Globus pallidus (tissue), 1 donor: ENCODE data around the gene UNC13B.
"Not testable (repeated sequence)": the region's sequence is repeated elsewhere in the genome, so short reads cannot be mapped to it uniquely, and the experiment has no call there.

Experiments
- DNase-seq: peaks from one replicate; pipeline ENCODE4 v3.0.0-alpha.2; 2015; ENCODE audit warnings: low spot score

UNC13B gene

DNA sequence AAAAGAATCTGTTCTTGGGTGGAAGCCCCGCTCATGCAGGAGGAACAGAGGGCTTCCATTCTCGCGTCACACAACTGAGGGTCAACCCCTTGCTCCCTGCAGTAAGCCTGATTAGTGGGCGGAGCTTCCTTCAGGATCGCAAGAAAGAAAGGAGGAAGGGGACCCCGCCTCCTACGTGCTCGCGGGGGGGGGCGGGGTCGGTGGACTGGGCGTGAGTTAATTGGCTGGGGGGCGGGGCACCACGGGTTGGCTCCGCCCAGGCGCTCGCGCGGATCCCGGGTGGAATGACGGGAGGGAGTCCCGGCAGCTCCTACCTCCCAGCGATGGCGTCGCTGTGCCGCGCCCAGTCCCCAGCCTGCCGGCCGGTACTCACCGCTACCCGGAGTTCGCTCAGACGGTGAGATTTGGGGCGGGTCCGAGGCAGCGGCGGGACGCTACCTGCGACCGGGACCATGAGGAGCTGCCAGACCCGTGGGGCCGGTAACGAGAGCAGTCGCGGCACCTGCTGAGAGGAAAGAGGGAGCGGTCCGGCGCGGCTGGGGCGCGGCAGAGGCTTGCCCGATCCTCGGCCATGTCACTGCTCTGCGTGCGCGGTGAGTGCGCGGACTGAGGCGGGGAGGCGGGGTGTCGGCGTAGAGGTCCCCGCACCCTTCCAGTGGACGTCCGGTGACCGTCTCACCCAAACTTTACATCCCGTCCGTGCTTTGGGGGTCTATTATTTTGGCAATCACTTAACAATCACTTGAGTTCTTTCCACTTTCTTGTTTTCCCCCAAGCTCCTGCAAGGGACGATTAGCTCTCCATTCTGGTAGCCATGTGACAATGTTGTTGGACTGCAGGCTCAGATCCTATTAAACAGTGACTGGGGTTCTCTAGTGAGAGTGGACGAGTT lies at the start of gene UNC13B:
Gene UNC13B, plus strand, starts transcription at position 297 of the 892 bp plus-strand sequence. Its CDS starts 275 bp downstream, at position 572.
- DNase-seq: peak; percentile 95

DNA sequence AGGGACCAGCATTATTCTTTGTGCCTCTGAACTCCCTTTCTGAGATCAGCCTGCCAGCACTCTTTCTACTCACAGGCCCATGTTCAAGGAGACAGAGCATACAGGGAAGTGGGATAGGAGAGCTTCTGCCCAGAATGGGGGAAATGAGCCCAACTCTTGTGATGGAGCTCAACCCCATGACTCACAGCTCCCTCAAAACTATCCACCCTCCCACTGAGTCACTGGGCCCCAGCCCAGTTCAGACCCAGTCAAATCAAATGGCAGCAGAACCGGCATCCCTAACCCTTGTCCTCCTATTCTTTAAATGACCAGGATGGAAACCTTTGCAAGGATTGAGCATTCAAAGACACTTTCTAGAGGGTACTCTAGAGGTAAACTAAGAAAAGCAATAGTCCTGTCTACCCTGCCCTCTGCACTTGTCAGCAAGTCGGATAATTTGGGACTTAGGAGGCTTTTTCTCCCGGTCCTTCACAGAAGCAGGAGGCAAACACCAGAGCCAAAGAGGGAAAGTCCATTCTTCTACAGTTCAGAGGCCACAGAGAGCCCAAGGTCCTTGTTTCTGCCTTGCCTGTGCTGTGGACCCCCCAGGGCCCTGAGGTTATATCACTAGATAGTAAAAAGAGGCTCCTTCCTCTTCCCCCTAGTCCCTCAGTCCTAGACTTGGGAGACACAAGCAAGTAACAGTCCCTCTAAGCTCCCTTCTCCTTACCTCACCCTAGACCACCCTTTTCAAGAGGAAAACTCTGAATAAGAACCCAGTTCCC lies 49.4 kb upstream of the UNC13B start:
- DNase-seq: no peak

DNA sequence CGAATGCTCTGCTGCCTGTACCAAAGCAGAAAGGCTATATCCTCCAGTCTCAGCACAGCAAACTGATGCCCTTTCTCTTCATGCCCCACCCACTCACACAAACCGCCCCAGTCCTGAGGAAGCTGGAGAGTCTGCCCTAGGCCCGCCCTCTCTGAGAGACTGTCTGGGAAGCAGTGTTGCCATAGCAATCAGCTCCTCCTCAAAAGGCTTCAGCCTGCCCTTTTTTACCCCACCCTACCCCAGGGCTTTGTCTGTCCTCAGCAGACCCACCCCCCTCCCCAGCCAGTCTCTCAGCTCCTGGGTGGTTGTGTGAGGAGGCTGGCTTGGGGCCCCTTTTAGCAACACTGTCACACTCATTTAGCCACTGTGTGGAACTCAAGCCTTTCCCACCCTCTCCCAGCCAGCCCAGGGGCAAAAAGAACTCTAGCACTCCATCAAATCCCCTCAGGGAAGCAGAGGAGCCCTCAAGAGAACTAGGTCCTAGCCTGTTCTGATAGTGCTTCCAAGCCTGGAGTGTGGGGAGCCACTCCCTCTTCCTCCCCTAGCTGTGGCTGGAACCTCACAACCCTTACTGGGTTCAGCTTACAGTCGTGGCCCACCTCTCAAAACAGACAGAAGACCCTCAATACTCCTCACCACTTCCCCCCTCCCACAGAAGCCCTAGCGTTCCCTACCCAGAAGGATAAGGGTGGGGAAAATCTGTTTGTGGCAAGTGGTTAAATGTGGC lies 47.5 kb upstream of the UNC13B start:
- DNase-seq: peak; percentile 69

DNA sequence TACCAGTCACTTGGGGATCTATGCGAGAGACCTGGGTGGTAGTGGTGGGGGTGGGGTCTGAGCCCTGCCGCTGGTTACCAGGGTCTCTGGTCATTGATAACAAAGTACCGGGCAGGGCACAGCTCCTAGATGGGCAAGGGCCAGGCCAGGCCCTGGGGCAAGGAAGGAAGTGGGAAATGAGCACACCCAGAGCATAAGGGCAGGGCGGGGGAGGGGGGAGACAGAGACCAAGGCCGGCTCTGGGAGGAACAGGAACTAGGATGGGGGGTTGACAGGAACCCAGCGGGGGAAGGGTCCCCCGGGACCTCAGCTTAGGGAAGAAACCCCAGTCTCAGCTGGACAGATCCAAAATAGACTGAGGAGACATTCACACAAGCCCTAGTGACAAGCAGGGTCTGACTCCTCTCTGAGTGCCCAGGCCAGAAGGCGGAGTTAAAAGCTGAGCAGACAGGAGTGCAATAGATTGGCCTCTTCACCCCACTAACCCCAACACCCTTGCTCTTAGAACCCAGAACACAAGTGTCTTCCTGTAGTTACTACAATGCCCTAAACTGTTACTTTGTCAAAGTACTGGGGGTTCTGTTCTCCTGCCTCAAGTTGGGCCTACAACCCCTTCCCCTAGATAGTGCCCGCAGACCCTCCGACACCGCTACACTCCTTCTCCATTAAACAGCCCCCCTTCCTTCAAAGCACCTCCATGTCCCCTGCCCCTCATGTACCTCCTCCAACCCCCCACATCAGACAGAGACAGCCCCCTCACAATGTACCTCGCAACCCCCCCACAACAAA lies 46.8 kb upstream of the UNC13B start:
- DNase-seq: peak; percentile 65

DNA sequence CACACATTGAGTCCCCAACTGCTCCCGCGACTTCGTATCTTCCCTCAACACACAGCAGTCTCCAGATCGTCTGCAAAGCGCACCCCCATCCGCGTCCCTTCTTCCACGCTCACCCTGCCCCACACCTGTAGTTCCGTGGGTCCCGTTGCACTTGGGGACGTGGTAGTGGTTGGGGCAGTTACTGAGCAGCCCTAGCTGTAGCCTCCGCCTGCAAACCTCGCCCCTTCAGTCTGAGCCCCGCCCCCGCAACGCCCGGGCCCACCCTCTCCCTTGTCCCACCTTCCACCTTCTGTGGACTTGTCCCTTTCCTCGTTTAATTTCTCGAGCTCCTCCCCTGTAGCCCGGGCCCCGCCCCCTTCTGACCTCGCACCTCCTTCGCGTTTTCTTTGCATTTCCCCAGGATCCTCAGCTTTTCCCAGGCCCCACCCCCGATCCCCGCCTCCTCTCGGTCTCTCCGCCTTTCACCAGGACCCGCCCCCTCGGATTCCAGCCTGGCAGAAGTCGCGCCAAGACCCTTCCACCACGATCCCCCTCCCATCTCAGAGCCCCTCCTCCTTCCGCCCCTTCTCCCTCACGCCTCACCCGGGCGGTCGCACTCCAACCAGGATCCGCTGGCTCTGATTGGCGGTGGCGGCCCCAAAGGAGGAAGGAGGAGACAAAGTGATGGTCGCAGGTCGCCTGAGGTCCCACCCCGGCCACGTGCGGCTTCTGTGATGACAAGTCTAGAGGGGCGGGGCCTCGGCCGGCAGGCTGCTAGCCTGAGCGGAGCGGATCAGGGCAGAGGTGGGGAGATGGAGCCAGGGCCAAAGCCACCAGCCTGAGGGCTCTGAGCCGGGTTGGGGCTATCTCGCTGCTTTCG lies 45.9 kb upstream of the UNC13B start, which contains the start of gene ATOSB:
Gene ATOSB, minus strand, starts transcription at position 183 of the 859 bp plus-strand sequence. CDS start 7,588 bp downstream, outside the sequence.
- peak; percentile 81 for DNase-seq

DNA sequence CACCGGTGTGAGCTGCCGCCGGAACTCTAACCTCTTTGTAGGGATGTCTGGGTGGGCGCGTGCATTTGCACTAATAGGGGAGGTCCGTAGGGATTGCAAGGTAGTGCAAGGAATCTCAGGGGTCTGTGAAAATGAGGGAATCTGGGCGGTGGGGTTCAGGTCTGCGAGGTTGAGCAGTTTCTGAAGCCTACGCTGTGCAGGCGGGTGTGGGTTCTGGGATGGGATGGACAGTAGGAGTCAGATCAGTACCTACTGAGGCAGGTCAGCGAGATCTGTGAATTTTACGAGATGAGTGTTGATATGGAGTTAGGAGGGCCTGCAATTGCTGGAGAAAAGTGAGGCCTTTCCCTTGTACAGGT lies 45.3 kb upstream of the UNC13B start:
- DNase-seq: no peak

DNA sequence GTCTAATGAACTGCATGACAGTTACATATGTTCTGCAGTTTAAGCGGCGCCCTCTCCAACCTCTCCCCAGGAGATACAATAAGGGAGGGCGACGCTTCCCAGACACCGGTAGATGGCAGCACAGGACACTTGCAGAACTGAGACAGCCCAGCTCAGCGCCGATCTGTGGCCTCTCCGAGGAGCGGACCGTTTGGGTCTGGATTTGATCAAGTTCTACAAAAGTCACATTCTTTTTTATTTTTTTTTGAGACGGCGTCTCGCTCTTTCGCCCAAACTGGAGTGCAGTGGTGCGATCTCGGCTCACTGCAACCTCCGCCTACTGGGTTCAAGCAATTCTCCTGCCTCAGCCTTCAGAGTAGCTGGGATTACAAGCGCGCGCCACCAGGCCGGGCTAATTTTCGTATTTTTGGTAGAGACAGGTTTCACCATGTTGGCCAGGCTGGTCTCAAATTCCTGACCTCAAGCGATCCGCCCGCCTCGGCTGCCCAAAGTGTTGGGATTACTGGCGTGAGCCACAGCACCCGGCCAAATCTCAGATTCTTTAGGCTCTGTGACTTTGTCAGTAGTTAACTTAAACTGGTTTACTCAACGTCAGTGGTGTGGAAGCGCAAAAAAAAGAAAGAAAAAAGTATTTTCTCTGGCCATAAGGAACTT lies 44.8 kb upstream of the UNC13B start:
- peak; percentile 91 for DNase-seq

DNA sequence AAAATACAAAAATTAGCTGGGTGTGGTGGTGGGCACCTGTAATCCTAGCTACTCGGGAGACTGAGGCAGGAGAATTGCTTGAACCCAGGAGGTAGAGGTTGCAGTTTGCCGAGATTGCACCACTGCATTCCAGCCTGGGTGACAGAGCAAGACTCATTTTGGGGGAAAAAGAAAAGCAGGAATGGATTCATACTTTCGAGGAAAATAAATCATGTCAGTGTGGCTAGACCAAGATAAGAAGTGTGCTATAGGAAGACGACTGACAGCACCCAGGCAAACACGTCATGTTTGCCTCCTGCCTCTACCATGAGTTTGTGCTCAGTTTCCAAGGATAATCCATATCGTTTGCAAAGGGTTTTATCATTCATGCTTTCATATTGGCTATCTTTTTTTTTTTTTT lies 26.9 kb upstream of the UNC13B start:
- no peak for DNase-seq

DNA sequence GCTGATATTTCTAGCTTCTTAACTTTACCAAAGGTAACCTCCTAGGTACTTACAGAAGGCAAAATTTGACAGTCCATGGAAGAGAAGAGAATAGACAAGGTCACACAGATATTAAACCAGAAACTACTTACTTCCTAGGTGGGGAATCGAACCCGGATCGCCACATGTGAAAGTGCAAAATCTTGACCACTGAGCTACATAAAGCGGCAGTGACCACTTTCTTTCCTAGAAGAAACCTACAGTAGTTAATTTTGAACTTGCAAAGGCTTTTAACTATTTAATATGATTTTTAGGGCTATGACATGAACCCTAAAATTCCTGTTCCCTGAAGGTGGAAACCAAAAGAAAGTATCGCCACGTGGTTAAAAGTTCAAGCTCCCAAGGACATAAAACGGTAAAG lies 25.8 kb upstream of the UNC13B start:
- no peak for DNase-seq

DNA sequence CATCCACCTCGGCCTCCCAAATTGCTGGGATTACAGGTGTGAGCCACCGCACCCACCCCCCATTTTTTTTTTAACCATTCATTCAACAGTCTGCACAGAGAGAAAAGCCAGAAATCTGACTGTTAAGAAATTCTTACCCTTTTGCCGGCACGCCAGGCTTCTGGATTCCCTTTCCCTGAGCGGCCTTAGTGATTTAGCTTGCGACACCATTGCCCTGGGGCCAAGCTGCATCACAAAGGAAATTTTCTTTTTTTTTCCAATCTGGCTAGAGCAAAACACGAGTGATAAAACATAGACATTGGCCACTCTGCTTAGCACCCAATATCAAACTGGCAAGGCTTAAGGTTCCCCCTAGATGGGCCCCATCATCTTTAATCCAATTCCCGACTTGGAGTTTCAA lies 24.9 kb upstream of the UNC13B start:
- DNase-seq: no peak

DNA sequence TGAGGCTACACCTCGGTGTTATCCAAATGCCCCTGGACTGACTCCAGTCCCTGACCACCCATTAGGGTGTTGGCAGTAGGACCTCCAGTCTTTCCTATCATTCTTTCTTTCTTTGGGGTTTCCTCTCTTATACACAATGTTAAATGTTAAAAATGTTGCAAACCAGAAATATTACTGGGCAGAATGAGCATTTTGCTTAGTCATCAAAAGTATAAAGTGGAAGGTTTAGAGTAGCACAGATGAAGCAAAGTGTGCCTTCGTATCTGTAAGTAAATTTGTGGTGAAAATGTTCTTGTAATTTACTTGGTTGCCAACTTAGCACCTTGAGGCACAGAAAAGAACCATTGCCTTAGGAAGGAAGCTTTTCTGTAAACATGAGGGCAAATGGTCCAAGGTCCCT lies 21.7 kb upstream of the UNC13B start:
- no peak for DNase-seq

DNA sequence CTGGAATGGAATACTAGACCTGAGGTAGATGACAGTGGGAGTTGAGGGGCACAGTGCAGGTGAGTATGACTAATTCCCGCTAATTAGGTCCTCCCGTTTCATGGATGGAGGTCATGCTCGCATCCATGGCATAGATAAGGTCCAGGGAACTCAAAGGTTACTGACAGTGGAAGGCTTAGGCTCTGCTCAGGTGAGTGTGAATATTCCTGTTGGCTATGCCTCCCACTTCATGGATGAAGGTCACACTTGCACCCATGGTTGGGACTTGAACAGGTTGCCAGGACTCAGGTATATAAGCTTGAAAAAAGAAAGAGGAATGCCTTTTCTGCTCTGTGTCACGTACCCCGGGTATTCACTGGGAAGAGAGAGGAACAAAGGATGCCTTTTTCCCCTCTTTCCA lies 19.8 kb upstream of the UNC13B start:
- no peak for DNase-seq

DNA sequence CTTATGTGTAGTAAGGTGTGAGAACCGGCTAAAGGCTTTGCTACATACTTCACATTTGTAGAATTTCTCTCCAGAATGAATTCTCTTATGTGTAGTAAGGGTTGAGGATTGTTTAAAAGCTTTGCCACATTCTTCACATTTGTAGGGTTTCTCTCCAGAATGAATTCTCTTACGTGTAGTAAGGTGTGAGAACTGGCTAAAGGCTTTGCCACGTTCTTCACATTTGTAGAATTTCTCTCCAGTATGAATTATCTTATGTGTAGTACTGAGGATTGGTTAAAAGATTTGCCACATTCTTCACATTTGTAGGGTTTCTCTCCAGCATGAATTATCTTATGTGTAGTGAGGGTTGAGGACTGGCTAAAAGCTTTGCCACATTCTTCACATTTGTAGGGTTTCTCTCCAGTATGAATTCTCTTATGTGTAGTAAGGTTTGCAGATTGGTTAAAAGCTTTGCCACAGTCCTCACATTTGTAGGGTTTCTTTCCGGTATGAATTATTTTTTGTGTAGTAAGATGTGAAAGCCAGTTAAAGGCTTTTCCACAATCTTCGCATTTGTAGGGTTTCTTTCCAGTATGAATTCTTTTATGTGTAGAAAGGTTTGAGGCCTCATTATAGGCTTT lies 13.8 kb upstream of the UNC13B start:
- DNase-seq: not testable (repeated sequence)

DNA sequence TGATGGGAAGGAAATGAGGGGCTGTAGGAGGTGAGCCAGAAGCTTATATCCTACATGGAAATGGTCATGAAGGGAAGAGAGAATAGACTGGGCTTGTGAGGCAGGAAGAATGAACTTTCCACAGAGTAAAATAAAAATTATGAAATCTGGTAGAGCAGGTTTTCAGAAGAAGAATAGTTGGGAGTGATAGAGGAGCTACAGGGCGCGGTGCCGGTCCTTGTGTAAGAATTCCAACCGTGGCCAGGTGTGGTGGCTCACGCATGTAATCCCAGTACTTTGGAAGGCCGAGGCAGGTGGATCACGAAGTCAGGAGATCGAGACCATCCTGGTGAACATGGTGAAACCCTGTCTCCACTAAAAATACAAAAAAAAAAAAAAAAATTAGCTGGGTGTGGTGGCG lies 8.9 kb upstream of the UNC13B start:
- no peak for DNase-seq

DNA sequence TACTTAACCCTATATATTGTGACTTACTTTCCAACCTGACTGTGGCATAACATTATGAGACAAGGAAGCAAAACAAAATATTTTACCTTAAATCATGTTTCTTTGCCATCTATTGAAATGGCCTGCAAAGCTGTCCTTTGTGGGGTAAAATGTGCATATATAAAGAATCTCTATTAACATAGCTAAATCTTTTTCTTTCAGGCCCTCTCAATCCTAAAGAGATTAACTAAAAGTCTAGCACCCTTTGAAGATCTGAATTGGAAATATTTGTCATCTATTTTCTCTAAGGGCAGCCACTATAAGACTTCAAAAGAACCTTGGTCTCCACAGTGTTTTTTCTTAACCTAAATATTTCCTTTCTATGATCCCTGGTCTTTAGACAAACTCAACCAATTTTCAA lies 5.0 kb upstream of the UNC13B start:
- no peak for DNase-seq

DNA sequence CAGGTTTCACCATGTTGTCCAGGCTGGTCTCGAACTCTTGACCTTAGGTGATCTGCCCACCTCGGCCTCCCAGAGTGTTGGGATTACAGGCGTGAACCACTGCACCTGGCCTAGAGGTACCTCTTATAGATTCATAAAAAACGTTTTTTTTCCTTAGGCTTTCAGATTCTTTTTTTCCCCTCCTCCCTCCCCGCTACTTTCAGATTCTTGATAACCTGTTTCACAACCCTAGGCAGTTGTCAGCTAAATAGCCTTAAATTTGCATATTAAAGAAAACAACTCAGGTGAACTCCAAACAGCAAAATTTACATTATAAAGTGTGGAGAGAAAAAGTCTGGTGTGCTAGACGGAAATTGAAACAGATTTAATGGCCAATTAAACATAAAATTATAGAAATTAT lies 4.0 kb upstream of the UNC13B start:
- DNase-seq: not testable (repeated sequence)

DNA sequence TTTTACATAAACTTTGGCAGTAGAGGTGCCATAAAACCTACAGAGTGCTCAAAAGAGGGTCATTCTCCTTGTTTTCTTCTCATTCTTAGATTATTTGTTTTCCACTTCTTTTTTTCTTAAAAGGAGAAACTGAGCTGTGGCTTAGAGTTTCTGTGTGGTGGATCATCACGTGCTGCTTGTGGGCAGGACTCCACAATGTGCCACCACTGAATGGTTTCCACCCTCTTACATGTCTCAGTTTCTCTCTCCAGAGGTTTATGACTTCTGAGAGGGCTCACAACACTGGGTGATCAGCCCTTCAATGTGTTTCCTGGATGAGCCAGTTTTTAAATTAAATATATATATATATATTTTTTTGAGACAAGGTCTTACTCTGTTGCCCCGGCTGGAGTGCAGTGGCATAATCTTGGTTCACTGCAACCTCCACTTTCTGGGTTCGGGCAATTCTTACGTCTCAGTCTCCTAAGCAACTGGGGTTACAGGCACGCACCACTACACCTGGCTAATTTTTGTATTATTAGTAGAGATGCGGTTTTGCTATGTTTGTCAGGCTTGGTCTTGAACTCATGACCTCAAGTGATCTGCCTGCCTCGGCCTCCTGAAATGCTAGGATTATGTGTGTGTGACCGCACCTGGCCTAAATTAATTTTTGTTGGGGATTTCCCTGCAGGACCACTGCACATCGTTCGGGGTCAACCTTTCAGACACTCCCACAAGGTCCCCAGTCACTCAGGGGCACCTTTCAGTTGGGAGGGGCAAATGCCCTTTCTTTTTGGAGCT lies 3.1 kb upstream of the UNC13B start:
- no peak for DNase-seq

DNA sequence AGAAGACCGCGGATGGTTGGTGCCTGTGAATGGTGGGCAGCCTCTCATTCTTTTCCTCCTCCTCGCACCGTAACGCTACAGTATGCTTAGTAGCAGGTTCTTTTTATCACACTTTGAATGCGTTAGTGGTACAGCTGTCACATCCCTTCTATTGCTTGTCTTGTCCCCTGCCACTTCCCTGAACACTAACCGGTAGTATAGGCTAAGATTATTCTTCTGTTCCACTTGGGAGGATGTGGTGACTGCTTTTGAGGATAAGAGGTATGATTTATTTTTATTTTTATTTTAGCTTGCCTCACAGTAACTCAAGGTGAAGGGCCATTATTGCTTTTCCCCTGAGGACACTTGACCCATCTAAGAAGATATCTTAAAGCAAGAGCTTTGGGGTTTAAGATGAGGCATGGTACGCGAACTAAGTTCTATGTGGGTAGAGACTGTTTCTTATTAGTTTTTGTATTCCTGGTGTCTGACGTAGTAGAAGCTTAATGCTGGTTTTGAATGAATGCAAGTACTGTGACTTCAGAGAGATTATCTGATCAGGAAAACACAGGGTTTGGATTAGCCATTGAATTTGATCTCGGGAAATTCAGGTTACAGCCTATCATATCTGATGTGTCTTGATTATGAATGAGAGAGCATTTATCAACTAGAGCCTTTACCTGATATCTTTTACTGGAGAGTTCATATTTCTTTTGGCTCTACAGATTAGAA lies 951 bp downstream of the UNC13B start:
- no peak for DNase-seq
